Measurements from ENCODE around the gene FHIP2A.

FHIP2A gene

DNA sequence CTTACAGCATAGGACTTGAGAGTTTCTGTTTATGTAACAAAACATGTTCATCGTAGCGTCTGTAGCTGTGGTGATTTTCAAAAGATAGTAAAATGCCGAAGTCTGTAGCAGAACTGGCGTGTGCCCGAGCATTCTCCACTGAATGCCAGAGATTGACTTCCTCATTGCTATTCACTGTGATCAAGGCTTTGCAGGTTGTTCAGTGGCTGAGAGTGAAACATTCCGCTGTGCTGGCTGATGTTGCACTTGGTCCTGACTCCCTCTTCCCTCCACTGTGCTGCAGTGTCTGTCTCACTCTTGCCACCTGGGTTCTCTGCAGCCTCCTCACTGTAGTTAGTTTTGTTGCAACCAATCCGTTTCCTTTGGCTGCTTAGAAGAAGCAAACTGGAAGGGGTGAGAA is 37.6 kb downstream of the FHIP2A start:
- no peak for DNase-seq

DNA sequence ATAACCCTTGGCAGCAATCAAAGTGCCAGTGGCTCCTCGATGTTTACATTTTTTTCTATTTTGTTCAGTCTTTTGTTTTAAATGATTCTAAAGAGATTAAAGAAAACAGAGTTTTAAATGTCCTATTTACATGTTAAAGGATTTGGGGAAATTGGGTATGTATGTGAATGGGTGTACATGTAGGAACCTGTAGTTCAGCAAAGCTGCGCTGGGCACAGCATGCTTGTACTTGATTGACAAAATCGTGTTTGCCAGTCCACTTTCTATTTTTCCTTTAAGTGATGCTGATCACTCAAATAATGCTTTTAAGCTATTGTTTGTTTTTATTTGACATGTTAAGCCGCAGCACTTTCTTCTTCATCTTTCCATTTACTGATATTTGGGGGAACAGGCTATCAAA is 40.9 kb downstream of the FHIP2A start:
- no peak for DNase-seq

DNA sequence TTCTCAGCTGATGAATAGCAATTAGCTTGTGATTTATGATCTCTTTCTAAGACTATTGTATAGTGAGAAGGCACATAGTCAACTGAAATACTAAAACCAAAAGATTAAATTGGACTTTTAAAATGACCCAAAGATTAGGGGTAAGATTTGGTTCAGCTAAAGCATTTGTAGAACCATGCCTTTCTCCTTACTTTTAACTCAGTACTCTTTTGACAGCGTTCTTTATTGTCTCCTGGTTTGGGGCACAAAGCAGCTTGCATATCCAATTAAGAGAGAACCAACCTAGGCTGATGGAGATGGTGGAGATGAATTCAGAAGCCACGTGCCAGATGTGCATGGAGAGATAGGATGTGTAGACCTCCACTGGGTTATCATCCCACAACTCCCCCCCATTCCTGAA is 45.8 kb downstream of the FHIP2A start:
- DNase-seq = no peak

DNA sequence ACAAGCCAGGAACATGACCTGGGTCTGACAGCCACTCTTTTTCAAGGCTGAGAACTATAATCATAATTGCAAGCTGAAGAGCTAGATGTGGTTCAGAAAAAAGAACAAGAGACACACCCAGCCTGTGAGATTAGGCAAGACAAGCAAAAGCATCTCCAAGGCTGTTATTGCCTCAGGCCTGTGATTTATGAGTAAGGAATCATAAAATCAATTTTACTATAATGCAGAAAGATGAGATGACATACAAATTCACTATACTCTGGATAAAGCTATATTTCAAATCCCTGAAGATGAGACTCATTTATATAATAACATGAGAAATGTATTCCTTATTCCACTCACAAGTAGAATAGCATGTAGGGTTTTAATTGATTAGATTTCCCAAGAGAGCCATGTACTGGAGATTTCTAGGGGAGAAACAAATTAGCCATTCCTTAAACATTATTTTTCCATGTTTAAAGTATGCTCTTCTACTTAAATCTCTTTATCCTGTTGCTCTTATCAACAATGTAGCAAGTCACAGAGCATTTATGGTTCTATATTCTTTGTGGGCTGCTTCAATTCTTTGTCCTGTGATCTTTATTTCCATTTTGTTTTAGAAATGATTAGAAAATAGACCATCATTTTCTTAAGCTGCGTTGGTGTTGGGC is 47.4 kb downstream of the FHIP2A start:
- DNase-seq = no peak

DNA sequence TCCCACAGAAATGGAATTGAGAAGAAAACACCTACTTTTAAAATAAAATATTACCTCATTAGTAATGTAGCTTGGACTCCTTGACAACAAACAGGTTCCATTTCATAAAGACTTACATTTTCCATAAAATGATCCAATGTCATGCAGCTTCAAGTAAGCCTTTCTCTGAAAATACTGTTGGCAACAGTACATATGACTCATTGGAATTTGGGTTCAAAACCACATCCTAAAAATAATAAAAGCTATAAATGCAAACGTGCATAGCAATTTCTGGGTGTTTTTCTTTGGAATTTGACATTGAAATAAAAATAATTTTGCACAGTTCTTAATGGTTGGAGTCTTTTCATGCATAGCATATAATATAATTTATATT is 47.9 kb downstream of the FHIP2A start:
- DNase-seq = no peak

DNA sequence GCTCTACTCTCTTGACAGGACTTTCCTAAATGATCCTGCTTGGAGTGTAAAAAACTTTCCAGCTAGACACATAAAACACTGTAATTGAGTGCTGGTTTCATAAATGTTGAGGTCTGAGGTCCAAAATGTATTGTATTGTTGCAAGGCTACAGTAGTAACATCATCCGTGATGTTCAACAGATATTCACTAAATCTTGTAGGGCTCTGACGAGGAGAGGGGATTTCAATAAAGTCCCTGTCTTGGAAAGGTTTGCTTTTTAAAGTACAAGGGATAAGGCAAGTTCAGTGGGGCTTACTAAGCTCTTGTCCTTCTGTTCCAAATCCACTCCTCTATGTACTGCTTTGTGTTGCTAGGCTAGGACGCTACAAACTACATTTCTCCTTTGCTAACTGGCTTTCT is 48.9 kb downstream of the FHIP2A start:
- DNase-seq = no peak

DNA sequence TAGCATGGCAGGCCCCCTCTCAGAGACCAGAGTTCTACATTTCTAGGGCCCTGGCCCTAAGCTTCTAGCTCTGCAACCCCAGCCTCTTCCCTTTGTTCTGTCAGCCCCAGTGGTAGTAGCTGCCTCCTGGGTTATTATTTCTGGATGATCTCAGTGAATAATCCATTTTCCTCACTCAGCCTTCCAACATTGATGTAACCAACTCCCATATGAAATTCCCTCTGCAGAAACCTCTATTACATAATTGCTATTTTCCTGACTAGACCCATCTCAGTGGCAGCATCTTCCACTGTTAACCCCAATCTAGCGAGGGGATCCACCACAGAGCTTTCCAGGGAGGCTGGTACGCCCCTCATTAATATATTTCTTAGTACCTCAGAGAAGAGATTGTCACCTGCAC is 49.8 kb downstream of the FHIP2A start:
- no peak for DNase-seq
